ENCODE data around the gene CBLL1.

- TF ChIP-seq YY1 (IDR thresholded peaks at IDR 0.05; ENCODE audit: insufficient read depth, insufficient read length): no peak
- TF ChIP-seq SUZ12 (IDR thresholded peaks at IDR 0.05; ENCODE audit: extremely low read depth, insufficient read depth, insufficient read length): no peak
- TF ChIP-seq ZNF274 (IDR thresholded peaks at IDR 0.05; ENCODE audit: low read depth, low read length): no peak
These were observed 28.4 kb upstream of the CBLL1 start for GRCh38 chr7:107715531-107715930.

Measured in NT2/D1 (cell line).